Cardiac septum (tissue), 1 donor: ENCODE measurements around the gene KHK. TPM values are rescaled to one million over a fixed set of nuclear protein-coding genes. Genes with fewer than 3 reads are reported as not detected.

ENCODE experiments used
- DNase-seq: peaks from one replicate; pipeline ENCODE4 v3.0.0-alpha.2; 2020; ENCODE audit warnings: low spot score
- intact Hi-C: fragments of 100-400 bp; cut with DNase I; formaldehyde crosslinking; loops from one replicate; pipeline ENCODE4 v1.14.0; 2022
- total RNA-seq: library from RNA; stranded (reverse); fragmentation: NEBNext Ultra II Directional; extraction: Animal tissue kit (Norgen Biotek cat#: 25700); gene quantifications from one replicate; pipeline ENCODE4 v1.2.1, GENCODE V29; 2021
- donor health status: DM: no; HTN: no; CAD: no.

Gene KHK
- total RNA-seq, 1 donor from 2014 or later = 1.1 TPM

DNA sequence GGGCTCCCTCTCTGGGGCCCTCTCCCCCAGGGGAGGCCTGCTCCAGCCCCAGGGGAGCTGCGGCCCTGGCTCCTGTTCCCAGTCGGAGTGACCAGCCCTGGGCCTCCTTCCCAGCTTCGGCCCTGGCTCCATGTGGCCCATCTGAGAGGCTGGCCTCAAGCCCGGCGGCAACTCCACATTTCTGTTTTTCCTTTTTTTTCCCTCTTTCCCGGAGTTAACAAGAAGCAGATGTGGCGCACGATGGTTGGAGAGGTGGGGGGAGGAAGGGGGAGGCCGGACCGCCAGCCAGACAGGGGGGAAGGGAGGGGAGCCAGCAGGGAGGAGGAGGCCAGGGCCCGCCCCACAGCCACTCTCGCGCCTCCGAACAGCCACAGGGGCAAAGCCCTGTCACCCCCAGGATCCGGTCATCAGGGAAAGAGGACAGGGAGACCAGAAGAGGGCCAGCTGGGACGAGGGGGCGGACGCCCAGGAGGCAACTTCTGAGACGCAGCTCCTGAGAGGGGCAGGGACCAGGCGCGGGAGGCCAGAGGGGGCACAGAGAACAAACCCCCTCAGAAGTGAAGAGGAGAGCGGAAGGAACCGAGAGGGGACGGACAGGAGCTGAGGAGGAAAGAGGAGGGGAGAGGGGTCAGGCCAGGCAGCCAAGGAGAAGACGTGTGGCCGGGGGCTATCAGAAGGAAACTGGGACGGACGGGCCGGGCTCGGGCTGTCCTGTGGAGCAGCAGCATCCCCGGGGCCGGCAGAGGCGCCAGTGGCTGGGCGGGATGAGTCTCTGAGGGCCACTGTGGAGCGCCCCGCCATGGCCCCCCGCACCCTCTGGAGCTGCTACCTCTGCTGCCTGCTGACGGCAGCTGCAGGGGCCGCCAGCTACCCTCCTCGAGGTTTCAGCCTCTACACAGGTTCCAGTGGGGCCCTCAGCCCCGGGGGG, 8.0 kb upstream of the KHK start, which contains the start of gene EMILIN1:
Gene EMILIN1 (plus strand): TSS at position 349 of the 928 bp plus-strand sequence. CDS start 451 bp downstream, at position 800.
- peak; percentile 88 for DNase-seq
- intact Hi-C loops = no loop called here

DNA sequence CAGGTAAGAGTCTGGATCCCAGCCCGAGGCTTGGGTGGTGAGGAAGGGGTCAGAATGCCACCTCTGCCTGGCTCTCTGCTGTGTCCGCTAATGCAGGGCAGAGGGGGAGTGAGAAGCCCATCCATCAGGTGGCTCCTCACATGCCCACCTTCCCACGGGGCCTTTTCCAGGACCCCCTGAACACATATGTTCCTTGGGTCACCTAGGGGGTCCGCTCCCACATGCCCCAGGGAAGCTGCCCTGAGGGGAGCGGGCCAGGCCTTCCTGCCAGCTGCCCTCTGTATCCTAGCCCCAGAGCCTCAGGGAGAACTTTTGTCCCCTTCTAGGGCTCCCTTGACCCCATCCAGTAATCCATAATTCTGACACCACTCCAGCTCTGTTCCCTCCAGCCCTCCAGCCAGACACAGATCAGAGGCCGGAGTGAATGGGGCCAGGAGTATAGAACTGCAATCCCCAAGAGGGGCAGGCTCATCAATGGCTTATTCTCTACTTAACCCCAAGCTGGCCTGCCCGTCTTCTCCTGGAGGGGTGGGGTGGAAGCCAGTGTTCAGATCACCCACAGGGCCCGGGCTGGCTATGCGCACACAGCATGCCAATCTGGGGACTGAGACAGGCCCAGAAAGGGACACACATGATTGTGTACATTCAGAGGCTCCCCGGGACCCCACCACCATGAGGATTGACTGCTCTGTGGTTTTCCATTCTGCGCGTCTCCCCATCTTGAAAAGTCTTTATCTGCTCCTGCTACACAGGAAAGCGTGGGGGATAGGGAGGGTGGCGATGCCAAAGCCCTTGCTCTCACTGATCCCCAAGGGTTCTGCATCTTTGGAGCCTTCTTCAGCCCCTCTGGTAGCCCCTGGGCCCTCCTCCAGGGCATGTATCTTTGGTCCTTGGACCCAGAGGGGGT, 7.1 kb upstream of the KHK start:
- intact Hi-C loops = no loop called here
- DNase-seq = no peak

DNA sequence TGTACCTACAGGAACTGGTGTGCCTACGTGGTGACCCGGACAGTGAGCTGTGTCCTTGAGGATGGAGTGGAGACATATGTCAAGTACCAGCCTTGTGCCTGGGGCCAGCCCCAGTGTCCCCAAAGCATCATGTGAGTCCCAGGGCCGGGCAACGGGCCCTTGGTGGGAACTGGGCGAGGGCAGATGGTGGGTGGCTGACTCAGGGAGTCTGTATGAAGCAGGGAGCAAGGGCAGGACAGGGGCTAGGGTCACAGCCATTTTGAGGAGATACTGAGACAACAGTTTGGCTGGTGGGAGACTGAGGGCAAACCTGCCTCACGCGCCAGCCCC, 6.5 kb upstream of the KHK start:
- intact Hi-C loops = no loop called here
- DNase-seq = no peak

DNA sequence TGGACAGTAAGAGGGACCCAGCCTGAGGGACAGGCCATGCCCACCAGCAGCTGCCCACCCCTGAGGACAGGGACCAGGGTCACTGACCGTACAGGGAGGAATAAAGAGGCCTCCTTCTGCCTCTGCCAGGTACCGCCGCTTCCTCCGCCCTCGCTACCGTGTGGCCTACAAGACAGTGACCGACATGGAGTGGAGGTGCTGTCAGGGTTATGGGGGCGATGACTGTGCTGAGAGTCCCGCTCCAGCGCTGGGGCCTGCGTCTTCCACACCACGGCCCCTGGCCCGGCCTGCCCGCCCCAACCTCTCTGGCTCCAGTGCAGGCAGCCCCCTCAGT, 6.0 kb upstream of the KHK start:
- DNase-seq = no peak
- intact Hi-C loops = no loop called here

GRCh38 chr2:27081984-27082772, 4.4 kb upstream of the KHK start:
- intact Hi-C loops = loop anchor here (1.0 to 2.0 kb wide), 2 partner anchors 11 to 121 kb away; partner anchors contain the start of gene OST4
- no peak for DNase-seq

GRCh38 chr2:27082773-27083409, 3.7 kb upstream of the KHK start:
- DNase-seq = no peak
- intact Hi-C loops = loop anchor here (2.0 kb wide), 1 partner anchor 122 kb away; no protein-coding TSS in a partner anchor

DNA sequence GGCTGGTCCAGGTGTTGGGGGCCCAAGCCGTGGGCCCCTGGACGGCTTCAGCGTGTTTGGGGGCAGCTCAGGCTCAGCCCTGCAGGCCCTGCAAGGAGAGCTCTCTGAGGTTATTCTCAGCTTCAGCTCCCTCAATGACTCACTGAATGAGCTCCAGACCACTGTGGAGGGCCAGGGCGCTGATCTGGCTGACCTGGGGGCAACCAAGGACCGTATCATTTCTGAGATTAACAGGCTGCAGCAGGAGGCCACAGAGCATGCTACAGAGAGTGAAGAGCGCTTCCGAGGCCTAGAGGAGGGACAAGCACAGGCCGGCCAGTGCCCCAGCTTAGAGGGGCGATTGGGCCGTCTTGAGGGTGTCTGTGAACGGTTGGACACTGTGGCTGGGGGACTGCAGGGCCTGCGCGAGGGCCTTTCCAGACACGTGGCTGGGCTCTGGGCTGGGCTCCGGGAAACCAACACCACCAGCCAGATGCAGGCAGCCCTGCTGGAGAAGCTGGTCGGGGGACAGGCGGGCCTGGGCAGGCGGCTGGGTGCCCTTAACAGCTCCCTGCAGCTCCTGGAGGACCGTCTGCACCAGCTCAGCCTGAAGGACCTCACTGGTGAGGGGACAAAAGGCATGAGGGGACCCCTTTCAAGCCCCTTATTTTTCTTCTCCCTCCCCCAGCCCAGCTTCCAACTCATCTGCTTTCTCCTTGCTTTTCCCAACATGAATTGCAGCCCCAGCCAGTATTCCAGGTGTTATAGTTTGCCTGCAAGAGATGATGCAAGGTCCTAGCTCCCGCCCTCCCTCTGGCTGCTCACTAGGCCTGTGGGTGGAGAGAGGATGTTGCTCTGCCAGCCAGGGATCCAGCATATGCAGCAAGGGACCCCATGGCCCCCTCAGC, 2.9 kb upstream of the KHK start:
- intact Hi-C loops = loop anchor here (2.0 kb wide), 3 partner anchors 51 to 123 kb away; partner anchors contain the start of gene TMEM214
- DNase-seq = no peak

- intact Hi-C loops = loop anchor here (2.0 kb wide), 2 partner anchors 52 to 116 kb away; partner anchors contain the start of gene TMEM214
- DNase-seq = no peak
Observed at GRCh38 chr2:27084297-27085061, 2.1 kb upstream of the KHK start.

GRCh38 chr2:27085062-27085672, 1.4 kb upstream of the KHK start:
- DNase-seq = peak; percentile 75

DNA sequence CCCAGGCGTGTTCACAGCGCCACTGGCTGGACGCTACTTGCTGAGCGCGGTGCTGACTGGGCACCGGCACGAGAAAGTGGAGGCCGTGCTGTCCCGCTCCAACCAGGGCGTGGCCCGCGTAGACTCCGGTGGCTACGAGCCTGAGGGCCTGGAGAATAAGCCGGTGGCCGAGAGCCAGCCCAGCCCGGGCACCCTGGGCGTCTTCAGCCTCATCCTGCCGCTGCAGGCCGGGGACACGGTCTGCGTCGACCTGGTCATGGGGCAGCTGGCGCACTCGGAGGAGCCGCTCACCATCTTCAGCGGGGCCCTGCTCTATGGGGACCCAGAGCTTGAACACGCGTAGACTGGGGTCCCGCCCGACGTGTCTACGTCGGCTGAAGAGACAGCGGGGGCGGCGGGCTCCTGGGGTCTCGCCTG, 891 bp upstream of the KHK start:
- DNase-seq = peak; percentile 91
- intact Hi-C loops = loop anchor here (2.0 kb wide), 3 partner anchors 35 to 117 kb away; partner anchors contain the start of genes AGBL5 and TMEM214

More at GRCh38 chr2:27085062-27085672, 1.4 kb upstream of the KHK start:
- intact Hi-C loops = loop anchor here (2.0 kb wide), 2 partner anchors 52 to 116 kb away; partner anchors contain the start of gene TMEM214

DNA sequence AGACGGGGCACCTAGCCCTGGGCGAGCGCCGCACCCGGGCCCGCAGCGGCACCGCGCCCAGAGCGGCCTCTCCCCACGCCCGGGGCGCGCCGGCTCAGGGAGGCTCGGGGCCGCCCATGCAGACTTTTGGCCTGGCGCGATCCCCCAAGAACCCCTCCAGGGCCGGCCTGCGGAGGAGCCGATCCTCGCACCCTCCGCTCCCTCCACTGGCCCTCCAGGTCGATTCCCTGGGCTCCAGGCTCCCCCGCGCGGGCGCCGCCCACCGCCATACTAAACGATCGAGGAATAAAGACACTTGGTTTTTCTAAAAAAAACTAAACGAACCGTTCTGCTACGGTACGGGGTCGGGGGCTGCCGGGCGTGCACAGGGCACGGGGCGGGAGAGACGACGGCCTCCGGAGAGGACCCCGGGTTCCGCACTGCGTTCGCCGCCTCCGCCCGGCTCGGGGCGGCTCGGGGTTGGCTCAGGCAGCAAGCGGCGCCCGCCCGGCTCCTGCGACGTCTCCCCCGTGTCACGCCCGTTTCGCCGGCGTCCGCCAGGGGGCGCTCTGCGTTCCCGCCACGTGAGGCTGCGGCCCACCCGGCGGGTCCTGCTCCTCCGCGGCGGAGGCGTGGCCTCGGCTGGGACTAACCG, 365 bp upstream of the KHK start:
- intact Hi-C loops = loop anchor here (2.0 kb wide), 1 partner anchor 35 kb away; the partner anchor contains the start of gene AGBL5
- DNase-seq = peak; percentile 98

GRCh38 chr2:27087823-27088410, 1.3 kb downstream of the KHK start:
- intact Hi-C loops = loop anchor here (2.0 kb wide), 1 partner anchor 37 kb away; the partner anchor contains the start of gene AGBL5
- DNase-seq = no peak

DNA sequence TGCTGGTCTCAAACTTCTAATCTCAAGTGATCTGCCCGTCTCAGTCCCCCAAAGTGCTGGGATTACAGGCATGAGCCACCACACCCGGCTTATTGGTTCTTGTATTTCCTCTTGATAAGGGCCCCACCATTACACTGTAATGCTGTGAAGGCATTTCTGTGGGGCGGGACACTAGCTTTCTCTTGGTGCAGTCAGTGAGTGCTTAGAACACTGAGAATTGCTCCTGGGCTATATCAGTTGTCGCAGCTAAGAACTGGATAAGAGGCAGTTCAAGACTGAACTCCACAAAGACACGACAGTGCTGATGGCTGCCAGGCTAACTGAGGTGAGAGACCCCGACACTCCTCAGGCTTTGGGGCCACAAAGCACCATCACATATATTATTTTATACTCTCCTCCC, 2.1 kb downstream of the KHK start:
- intact Hi-C loops = no loop called here
- no peak for DNase-seq

DNA sequence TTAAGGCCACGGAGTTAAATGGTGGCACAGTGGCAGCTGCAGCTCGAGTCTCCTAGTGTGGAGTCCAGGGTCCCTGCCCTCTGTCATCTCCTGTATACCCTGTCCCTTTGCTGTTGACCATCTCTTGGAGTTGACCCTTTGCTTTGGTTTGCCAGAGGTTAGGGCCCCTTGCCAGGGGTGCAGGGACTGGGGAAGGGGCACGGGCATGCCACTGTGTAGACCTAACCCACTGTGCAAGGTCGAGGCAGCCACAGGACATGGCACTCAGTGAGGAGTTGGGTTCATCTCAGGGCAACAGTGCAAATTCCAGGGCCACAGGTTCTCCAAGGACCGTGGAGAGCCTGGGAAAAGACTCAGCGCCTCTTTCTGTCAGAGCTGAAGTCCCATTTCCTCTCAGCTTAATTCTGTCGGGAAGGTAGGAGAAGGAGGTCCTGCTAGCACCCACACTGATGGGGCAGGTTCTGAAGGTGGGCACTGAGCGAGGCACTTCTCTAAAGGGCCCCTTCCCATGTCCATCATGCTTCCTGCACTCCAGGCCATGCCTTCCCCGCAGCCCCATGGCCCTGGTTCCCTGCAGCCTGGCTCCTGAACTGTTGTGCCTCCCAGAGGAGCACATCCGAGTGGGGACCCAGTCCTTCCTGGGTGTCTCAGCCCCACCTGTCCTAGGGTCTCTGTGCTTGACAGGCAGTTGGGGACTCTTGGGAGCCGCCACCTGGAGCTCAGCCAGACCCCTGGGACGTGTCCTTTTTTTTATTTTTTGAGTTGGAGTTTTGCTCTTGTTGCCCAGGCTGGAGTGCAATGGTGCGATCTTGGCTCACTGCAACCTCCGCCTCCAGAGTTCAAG, 2.8 kb downstream of the KHK start:
- no peak for DNase-seq
- intact Hi-C loops = no loop called here
